SJCRH30 (cell line): ENCODE results near the gene ACOT4. TPM values are rescaled to one million over a fixed set of nuclear protein-coding genes. Genes with fewer than 3 reads are reported as not detected.
"Not testable (repeated sequence)": the region's sequence is repeated elsewhere in the genome, so short reads cannot be mapped to it uniquely, and the experiment has no call there.

Experiments used
- DNase-seq, 2 experiments: peaks; one replicate each; pipeline ENCODE4 v3.0.0-alpha.2; 2015 to 2020
- H3K27ac ChIP-seq: fragments of 250-450 bp; sonication (Bioruptor Pico); 2 replicates; pipeline ENCODE4 v1.5.1; 2020; ENCODE audit warnings: mild to moderate bottlenecking, moderate library complexity
- H3K27me3 ChIP-seq: fragments of 250-450 bp; sonication (Bioruptor Pico); 2 replicates; pipeline ENCODE4 v1.5.1; 2020; ENCODE audit warnings: mild to moderate bottlenecking, moderate library complexity
- H3K36me3 ChIP-seq: fragments of 250-450 bp; sonication (Bioruptor Pico); 2 replicates; pipeline ENCODE4 v1.5.1; 2020; ENCODE audit warnings: mild to moderate bottlenecking, moderate library complexity
- H3K4me1 ChIP-seq: fragments of 250-450 bp; sonication (Bioruptor Pico); 2 replicates; pipeline ENCODE4 v1.5.1; 2020; ENCODE audit warnings: mild to moderate bottlenecking, moderate library complexity
- H3K4me3 ChIP-seq: fragments of 250-450 bp; sonication (Bioruptor Pico); 2 replicates; pipeline ENCODE4 v1.5.1; 2020; ENCODE audit warnings: mild to moderate bottlenecking, moderate library complexity
- H3K9me3 ChIP-seq: fragments of 250-450 bp; sonication (Bioruptor Pico); replicated peaks from 2 replicates; pipeline ENCODE4 v1.5.1; 2020; ENCODE audit warnings: mild to moderate bottlenecking, moderate library complexity
- total RNA-seq: library from RNA; depleted of rRNA; stranded (reverse); fragments of >200 nt; shearing (Covaris generic); gene quantifications from 2 replicates; pipeline ENCODE4 v1.2.3, GENCODE V29; 2014; rRNA removed

ACOT4 gene
- total RNA-seq, 1 experiment from 2014 or later: not detected

DNA sequence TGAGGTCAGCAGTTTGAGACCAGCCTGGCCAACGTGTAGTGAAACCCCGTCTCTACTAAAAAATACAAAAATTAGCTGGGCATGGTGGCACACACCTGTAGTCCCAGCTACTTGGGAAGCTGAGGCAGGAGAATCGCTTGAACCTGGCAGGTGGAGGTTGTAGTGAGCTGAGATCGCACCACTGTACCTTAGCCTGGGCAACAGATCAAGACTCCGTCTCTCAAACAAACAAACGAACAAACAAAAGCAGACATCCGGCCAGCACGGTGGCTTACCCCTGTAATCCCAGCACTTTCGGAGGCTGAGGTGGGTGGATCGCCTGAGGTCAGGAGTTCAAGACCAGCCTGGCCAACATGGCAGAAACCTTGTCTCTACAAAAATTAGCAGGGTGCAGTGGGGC is 44.7 kb downstream of the ACOT4 start:
- DNase-seq, H3K36me3 ChIP-seq: not testable (repeated sequence)

DNA sequence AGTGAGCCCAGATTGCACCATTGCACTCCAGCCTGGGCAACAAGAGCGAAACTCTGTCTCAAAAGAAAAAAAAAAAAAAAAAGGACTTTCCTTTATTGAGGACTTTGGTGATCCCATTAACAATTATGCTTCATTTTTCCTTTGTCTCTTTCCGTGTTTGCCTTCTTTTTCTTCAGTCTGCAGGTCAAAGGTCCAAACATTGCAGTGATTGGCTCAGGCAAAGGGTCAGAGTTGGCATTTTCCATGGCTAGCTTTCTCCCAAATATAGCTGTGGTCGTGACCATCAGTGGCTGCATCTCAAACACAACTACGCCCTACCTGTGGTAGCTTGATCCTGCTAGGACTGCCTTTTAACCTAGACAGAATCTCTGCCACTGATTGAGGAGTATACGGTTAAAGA is 46.2 kb downstream of the ACOT4 start:
- DNase-seq: no peak
- Histone ChIP-seq H3K27ac (no peak overlapping the region), H3K27me3 (no peaks in the 10 kb centered on the region), H3K4me1 (no peaks in the 10 kb centered on the region), H3K4me3 (no peak overlapping the region), H3K9me3 (no peaks in the 10 kb centered on the region), H3K36me3 (no peaks in the 10 kb centered on the region)

More for the DNA sequence above, 44.7 kb downstream of the ACOT4 start:
- H3K9me3 ChIP-seq, H3K4me3 ChIP-seq, H3K4me1 ChIP-seq, H3K27me3 ChIP-seq, H3K27ac ChIP-seq: not testable (repeated sequence)

DNA sequence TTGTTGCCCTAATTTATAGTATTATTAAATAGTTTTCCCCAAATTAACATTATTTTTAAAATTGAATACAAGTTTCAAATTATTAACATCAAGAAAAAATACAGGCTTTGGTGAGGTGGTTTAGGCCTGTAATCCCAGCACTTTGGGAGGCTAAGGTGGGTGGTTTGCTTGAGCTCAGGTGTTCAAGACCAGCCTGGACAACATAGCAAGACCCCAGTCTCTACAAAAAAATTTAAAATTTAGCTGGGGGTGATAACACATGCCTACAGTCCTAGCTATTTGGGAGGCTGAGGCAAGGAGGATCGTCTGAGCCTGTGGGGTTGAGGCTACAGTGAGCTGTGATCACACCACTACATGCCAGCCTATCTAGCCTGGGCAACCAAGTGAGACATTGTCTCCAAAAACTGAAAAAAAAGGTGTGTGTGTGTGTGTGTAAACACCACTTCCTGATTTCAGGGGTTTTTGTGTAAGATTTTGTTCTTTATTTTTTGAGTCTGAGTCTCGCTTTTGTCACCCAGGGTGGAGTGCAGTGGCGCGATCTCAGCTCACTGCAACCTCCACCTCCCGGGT is 49.2 kb downstream of the ACOT4 start:
- DNase-seq: no peak

DNA sequence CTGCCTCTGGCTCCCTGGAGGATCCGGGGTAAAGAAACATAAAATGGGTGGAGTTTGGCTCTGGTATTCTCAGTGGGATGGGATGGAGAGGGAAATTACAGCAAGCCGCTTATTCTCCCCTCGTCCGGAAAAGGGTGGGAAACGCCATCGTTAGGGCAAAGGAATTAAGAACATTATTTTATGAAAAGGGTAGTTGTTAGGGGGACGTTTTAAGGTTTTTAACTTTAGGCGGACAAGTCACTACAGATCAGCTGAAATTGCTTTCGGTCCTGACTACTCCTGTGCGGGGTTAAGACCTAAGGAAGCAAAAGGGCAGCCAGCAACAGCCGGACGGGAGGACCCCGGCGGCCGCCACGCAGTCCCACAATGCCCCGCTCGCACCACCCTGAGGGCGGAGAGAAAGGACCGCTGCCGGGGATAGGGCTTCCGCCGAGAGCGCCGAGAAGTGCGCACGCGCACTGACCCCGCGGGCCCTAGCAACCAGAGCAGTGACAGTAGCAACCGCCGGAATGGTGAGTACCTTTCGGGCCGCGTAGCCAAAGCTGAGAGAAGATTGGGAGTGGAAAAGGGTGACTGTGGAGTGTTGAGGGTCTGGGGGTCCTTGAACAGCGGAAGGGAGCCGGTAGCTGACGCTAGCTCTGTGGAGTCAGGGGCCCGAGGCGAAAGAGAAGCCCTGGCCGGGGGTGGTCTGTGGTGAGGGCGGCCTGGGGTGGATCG is 53.0 kb downstream of the ACOT4 start, which contains the start of gene DNAL1:
DNAL1 (plus strand) TSS at position 456 of the 717 bp plus-strand sequence; CDS start at position 510, 54 bp downstream.
- Histone ChIP-seq H3K27ac (peak within 1 kb of the TSS; percentile 59), H3K9me3 (no peaks in the 10 kb centered on the region), H3K36me3 (no peaks in the 10 kb centered on the region), H3K4me3 (peak within 1 kb of the TSS; percentile 74), H3K4me1 (no peaks in the 10 kb centered on the region; the same call in 1 of the 2 replicates), H3K27me3 (no peaks in the 10 kb centered on the region)
- peak; percentile 94 to 95 for DNase-seq

More for the DNA sequence above, 49.2 kb downstream of the ACOT4 start:
- Histone ChIP-seq H3K36me3 (no peaks in the 10 kb centered on the region), H3K4me3 (no peak overlapping the region), H3K27ac (no peak overlapping the region), H3K4me1 (no peaks in the 10 kb centered on the region; the same call in 1 of the 2 replicates), H3K9me3 (no peaks in the 10 kb centered on the region), H3K27me3 (no peaks in the 10 kb centered on the region)

DNA sequence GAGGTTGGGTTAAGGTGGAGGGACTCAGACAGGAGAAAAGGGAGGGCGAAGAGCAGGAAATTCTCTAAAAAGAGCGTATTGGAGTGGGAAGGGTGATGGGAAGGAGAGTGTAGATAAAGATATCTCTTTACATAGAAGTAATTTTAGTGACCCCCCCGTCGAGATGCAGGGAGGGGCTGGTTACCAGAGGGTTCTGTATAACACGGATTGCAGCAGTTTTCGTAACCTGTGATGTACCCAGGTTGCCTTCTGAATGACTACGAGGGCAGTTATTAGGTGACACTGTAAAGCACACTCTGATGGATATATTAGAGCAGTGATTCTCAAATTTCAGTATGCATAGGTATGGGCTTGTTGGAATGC is 53.6 kb downstream of the ACOT4 start:
- H3K36me3 ChIP-seq: no peaks in the 10 kb centered on the region
- H3K9me3 ChIP-seq: no peaks in the 10 kb centered on the region
- DNase-seq: no peak
- H3K4me1 ChIP-seq: no peaks in the 10 kb centered on the region; the same call in 1 of the 2 replicates
- peak overlapping the region; percentile 74 for H3K4me3 ChIP-seq
- H3K27me3 ChIP-seq: no peaks in the 10 kb centered on the region
- no peak overlapping the region; the same call in 1 of the 2 replicates for H3K27ac ChIP-seq

Other genes starting within 250 kb of the ACOT4 start
- 18.9 and 25.0 TPM in 2 replicates for gene NUMB, start 133.3 kb upstream of the ACOT4 start, total RNA-seq
- 14.7 and 15.1 TPM in 2 replicates for gene RIOX1, start 100.9 kb upstream of the ACOT4 start, total RNA-seq
- 0.87 and 1.5 TPM in 2 replicates for gene ACOT1, start 54.7 kb upstream of the ACOT4 start, total RNA-seq
- gene HEATR4, start 32.9 kb upstream of the ACOT4 start, total RNA-seq: not detected in 2 replicates
- 16.7 and 16.9 TPM in 2 replicates for gene ACOT2, start 22.7 kb upstream of the ACOT4 start, total RNA-seq
- not detected in 2 replicates for gene ACOT6, start 20.6 kb downstream of the ACOT4 start, total RNA-seq
- gene DNAL1, start 53.1 kb downstream of the ACOT4 start, total RNA-seq: 10.3 and 14.7 TPM in 2 replicates
- 11.0 and 11.3 TPM in 2 replicates for gene PNMA1, start 122.5 kb downstream of the ACOT4 start, total RNA-seq